ENCODE data around the gene ARSH.

Gene ARSH

DNA sequence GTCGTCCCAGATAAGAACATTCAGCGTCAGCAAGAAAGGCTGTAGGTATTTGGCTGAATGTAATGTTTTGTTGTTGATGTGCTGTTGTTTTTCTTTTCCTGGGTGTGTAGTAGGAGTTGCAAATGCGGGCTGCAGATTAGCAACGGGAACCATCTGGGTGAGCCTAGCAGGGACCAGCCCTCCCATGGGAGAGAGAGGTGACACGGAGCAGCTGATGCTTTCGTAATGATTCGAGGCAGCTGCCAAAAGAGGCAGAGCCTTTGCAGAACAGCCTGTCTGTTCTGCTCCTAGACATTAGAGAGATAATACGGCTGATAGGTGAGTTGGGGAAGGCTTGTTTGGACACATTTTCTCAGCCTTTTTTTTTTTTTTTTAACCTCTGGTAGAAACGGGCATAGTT, 60.2 kb downstream of the ARSH start:
- H3K4me3 ChIP-seq (ENCODE audit: low read length): no peak overlapping the region
- no peaks in the 10 kb centered on the region for H3K4me1 ChIP-seq (ENCODE audit: low read length)
- H3K36me3 ChIP-seq (replicated peaks; ENCODE audit: low read depth, low read length): no peaks in the 10 kb centered on the region
- no peak overlapping the region for H2AFZ ChIP-seq (ENCODE audit: low read depth, low read length)
- H3K79me2 ChIP-seq (ENCODE audit: low read length): no peaks in the 10 kb centered on the region
- no peaks in the 10 kb centered on the region for H3K9me3 ChIP-seq (ENCODE audit: insufficient read depth, low read length)
- H3K9ac ChIP-seq (ENCODE audit: low read length): no peak overlapping the region
- H3K27ac ChIP-seq (ENCODE audit: low read length): no peak overlapping the region
- no peak for TF ChIP-seq EZH2phosphoT487 (IDR thresholded peaks at IDR 0.05; ENCODE audit: low read depth)
- H3K27me3 ChIP-seq (ENCODE audit: low read depth, low read length): no peaks in the 10 kb centered on the region
- H4K20me1 ChIP-seq (ENCODE audit: insufficient read depth, low read length): no peaks in the 10 kb centered on the region
- H3K4me2 ChIP-seq (ENCODE audit: low read length): no peak overlapping the region

DNA sequence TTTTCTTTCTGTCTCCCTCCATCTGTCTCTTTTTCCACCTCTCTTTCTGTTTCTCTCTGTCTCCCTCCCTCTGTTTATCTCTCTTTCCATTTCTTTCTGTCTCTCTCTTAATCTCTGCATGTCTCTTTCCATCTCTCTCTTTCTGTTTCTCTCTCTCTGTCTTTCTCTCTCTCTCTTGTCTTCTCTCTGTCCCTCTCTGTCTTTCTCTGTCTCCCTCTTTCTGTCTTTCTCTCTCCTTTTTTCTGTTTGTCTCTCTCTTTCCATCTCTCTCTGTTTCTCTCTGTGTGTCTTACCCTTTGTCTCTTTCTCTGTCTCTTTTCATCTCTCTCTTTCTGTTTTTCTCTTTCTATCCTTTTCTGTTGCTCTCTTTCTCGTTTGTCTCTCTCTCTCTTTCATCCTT, 69.6 kb downstream of the ARSH start:
- no peak overlapping the region for H3K4me3 ChIP-seq (ENCODE audit: low read length)
- no peak overlapping the region for H2AFZ ChIP-seq (ENCODE audit: low read depth, low read length)
- no peaks in the 10 kb centered on the region for H3K79me2 ChIP-seq (ENCODE audit: low read length)
- no peaks in the 10 kb centered on the region for H3K27me3 ChIP-seq (ENCODE audit: low read depth, low read length)
- H3K4me2 ChIP-seq (ENCODE audit: low read length): no peak overlapping the region
- no peaks in the 10 kb centered on the region for H3K9me3 ChIP-seq (ENCODE audit: insufficient read depth, low read length)
- no peak overlapping the region for H3K9ac ChIP-seq (ENCODE audit: low read length)
- TF ChIP-seq, protein P1, sequence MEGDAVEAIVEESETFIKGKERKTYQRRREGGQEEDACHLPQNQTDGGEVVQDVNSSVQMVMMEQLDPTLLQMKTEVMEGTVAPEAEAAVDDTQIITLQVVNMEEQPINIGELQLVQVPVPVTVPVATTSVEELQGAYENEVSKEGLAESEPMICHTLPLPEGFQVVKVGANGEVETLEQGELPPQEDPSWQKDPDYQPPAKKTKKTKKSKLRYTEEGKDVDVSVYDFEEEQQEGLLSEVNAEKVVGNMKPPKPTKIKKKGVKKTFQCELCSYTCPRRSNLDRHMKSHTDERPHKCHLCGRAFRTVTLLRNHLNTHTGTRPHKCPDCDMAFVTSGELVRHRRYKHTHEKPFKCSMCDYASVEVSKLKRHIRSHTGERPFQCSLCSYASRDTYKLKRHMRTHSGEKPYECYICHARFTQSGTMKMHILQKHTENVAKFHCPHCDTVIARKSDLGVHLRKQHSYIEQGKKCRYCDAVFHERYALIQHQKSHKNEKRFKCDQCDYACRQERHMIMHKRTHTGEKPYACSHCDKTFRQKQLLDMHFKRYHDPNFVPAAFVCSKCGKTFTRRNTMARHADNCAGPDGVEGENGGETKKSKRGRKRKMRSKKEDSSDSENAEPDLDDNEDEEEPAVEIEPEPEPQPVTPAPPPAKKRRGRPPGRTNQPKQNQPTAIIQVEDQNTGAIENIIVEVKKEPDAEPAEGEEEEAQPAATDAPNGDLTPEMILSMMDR (IDR thresholded peaks at IDR 0.05; ENCODE audit: low read depth, low read length): no peak
- no peak for TF ChIP-seq EZH2phosphoT487 (IDR thresholded peaks at IDR 0.05; ENCODE audit: low read depth)
- no peaks in the 10 kb centered on the region for H3K36me3 ChIP-seq (replicated peaks; ENCODE audit: low read depth, low read length)
- no peaks in the 10 kb centered on the region for H4K20me1 ChIP-seq (ENCODE audit: insufficient read depth, low read length)
- no peak overlapping the region for H3K27ac ChIP-seq (ENCODE audit: low read length)
- no peaks in the 10 kb centered on the region for H3K4me1 ChIP-seq (ENCODE audit: low read length)

DNA sequence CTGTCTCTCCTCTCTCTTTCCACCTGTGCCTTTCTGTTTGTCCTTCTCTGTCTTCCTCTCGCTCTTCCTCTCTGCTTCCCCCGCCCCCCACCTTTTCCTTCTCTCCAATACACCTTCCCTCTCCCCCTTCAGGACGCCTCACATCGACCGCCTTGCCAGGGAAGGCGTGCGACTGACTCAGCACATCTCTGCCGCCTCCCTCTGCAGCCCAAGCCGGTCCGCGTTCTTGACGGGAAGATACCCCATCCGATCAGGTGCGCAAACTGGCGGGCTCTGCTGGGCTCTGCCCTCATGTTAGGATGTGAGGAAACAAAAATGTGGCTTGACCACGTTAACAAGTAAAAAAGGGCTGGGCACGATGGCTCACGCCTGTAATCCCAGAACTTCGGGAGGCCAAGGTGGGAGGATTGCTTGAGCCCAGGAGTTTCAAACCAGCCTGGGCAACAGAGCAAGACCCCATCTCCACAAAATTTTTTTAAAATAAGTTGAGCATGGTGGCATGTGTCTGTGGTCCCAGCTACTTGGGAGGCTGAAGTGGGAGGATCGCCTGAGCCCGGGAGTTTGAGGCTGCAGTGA, 70.2 kb downstream of the ARSH start:
- Histone ChIP-seq H3K9ac (ENCODE audit: low read length) (no peak overlapping the region), H3K27me3 (ENCODE audit: low read depth, low read length) (no peaks in the 10 kb centered on the region), H3K27ac (ENCODE audit: low read length) (no peak overlapping the region), H3K4me2 (ENCODE audit: low read length) (no peak overlapping the region), H3K4me3 (ENCODE audit: low read length) (no peak overlapping the region), H2AFZ (ENCODE audit: low read depth, low read length) (no peak overlapping the region), H3K36me3 (replicated peaks; ENCODE audit: low read depth, low read length) (no peaks in the 10 kb centered on the region), H3K9me3 (ENCODE audit: insufficient read depth, low read length) (no peaks in the 10 kb centered on the region), H3K79me2 (ENCODE audit: low read length) (no peaks in the 10 kb centered on the region), H4K20me1 (ENCODE audit: insufficient read depth, low read length) (no peaks in the 10 kb centered on the region), H3K4me1 (ENCODE audit: low read length) (no peaks in the 10 kb centered on the region)
- TF ChIP-seq EZH2phosphoT487 (IDR thresholded peaks at IDR 0.05; ENCODE audit: low read depth): no peak
- TF ChIP-seq, protein P1 (IDR thresholded peaks at IDR 0.05; ENCODE audit: low read depth, low read length): no peak
